Liver (tissue), 9 donors: Measurements from ENCODE around the gene PODXL2. TPM values are rescaled to one million over a fixed set of nuclear protein-coding genes. Genes with fewer than 3 reads are reported as not detected.
A peak's percentile ranks its signal among the peaks of the same experiment; 100 is the strongest.

Source experiments
- DNase-seq: peaks from one replicate; pipeline ENCODE4 v3.0.0-alpha.2; 2017; ENCODE audit warnings: low spot score
- H3K27ac ChIP-seq, 2 donors: one replicate each; pipeline ENCODE4 v1.7.0; 2013; ENCODE audit warnings: inconsistent platforms in 2 of 2, low read length in 2 of 2, control low read depth in 1 of 2, low read depth in 1 of 2, mild to moderate bottlenecking in 1 of 2
- H3K27me3 ChIP-seq, 4 donors: one replicate each; pipeline versions ENCODE4 v1.6.1 to v1.7.0; 2013; ENCODE audit warnings: low read length in 3 of 4, inconsistent platforms in 1 of 4, mild to moderate bottlenecking in 1 of 4, moderate library complexity in 1 of 4; ENCODE audit not compliant: control insufficient read depth in 4 of 4, insufficient read depth in 4 of 4
- H3K36me3 ChIP-seq, 4 donors: one replicate each; pipeline versions ENCODE4 v1.6.1 to v1.7.0; 2013; ENCODE audit warnings: low read length in 3 of 4, mild to moderate bottlenecking in 3 of 4, low read depth in 1 of 4, moderate library complexity in 1 of 4; ENCODE audit not compliant: control insufficient read depth in 4 of 4, insufficient read depth in 3 of 4
- H3K4me1 ChIP-seq, 4 donors: one replicate each; pipeline versions ENCODE4 v1.6.1 to v1.7.0; 2013; ENCODE audit warnings: low read length in 3 of 4, mild to moderate bottlenecking in 3 of 4, moderate library complexity in 1 of 4; ENCODE audit not compliant: control insufficient read depth in 4 of 4, insufficient read depth in 4 of 4
- H3K4me3 ChIP-seq, 3 donors: one replicate each; pipeline versions ENCODE4 v1.6.1 to v1.7.0; 2013; ENCODE audit warnings: low read length in 3 of 3, control low read depth in 1 of 3, low read depth in 1 of 3, mild to moderate bottlenecking in 1 of 3
- H3K9ac ChIP-seq, 2 donors: one replicate each; pipeline ENCODE4 v1.7.0; 2013; ENCODE audit warnings: low read length in 2 of 2, mild to moderate bottlenecking in 2 of 2, moderate library complexity in 2 of 2, control low read depth in 1 of 2, low read depth in 1 of 2
- H3K9me3 ChIP-seq, 4 donors: one replicate each; pipeline versions ENCODE4 v1.6.1 to v1.7.0; 2013; ENCODE audit warnings: low read length in 3 of 4; ENCODE audit not compliant: control insufficient read depth in 4 of 4
- ATF3 ChIP-seq: IDR thresholded peaks from 2 replicates; pipeline ENCODE4 v1.6.1; 2016; ENCODE audit warnings: antibody characterized with exemption
- CTCF ChIP-seq: fragments of 150-350 bp; IDR thresholded peaks from 2 replicates; pipeline ENCODE4 v1.5.1; 2017; ENCODE audit warnings: improper control_type of control experiment, low read depth, low read length; ENCODE audit not compliant: missing input control
- EGR1 ChIP-seq, 2 donors: IDR thresholded peaks; 2 replicates each; pipeline ENCODE4 v1.6.1; 2016 to 2018; ENCODE audit warnings: antibody characterized with exemption in 2 of 2, low read depth in 2 of 2
- FOXA1 ChIP-seq: IDR thresholded peaks from 2 replicates; pipeline ENCODE4 v1.6.1; 2016; ENCODE audit warnings: antibody characterized with exemption
- FOXA2 ChIP-seq: IDR thresholded peaks from 2 replicates; pipeline ENCODE4 v1.6.1; 2016; ENCODE audit warnings: antibody characterized with exemption
- GABPA ChIP-seq, 2 donors: IDR thresholded peaks in 1 of 2; conservative IDR thresholded peaks in 1 of 2; 2 replicates each; pipeline ENCODE4 v1.6.1; 2016; ENCODE audit warnings: antibody characterized with exemption in 2 of 2, mild to moderate bottlenecking in 1 of 2, moderate library complexity in 1 of 2
- HNF4A ChIP-seq, 2 donors: conservative IDR thresholded peaks; 2 replicates each; pipeline ENCODE4 v1.6.1; 2016; ENCODE audit warnings: antibody characterized with exemption in 2 of 2, mild to moderate bottlenecking in 2 of 2
- HNF4G ChIP-seq: IDR thresholded peaks from 2 replicates; pipeline ENCODE4 v1.6.1; 2016; ENCODE audit warnings: antibody characterized with exemption
- JUND ChIP-seq, 2 donors: IDR thresholded peaks; 2 replicates each; pipeline ENCODE4 v1.6.1; 2016; ENCODE audit warnings: antibody characterized with exemption in 2 of 2
- MAX ChIP-seq: IDR thresholded peaks from 2 replicates; pipeline ENCODE4 v1.6.1; 2016; ENCODE audit warnings: antibody characterized with exemption
- RAD21 ChIP-seq, 2 donors: IDR thresholded peaks; 2 replicates each; pipeline ENCODE4 v1.6.1; 2016; ENCODE audit warnings: antibody characterized with exemption in 2 of 2, mild to moderate bottlenecking in 2 of 2
- REST ChIP-seq: IDR thresholded peaks from 2 replicates; pipeline ENCODE4 v1.6.1; 2016; ENCODE audit warnings: antibody characterized with exemption, mild to moderate bottlenecking
- RXRA ChIP-seq, 2 donors: IDR thresholded peaks; 2 replicates each; pipeline ENCODE4 v1.6.1; 2017 to 2018; ENCODE audit warnings: antibody characterized with exemption in 2 of 2, mild to moderate bottlenecking in 1 of 2
- SP1 ChIP-seq: IDR thresholded peaks from 2 replicates; pipeline ENCODE4 v1.6.1; 2018; ENCODE audit warnings: antibody characterized with exemption, mild to moderate bottlenecking
- TAF1 ChIP-seq: conservative IDR thresholded peaks from 2 replicates; pipeline ENCODE4 v1.6.1; 2016; ENCODE audit warnings: antibody characterized with exemption, mild to moderate bottlenecking
- YY1 ChIP-seq: IDR thresholded peaks from 2 replicates; pipeline ENCODE4 v1.6.1; 2016; ENCODE audit warnings: antibody characterized with exemption, mild to moderate bottlenecking
- ZBTB33 ChIP-seq: IDR thresholded peaks from 2 replicates; pipeline ENCODE4 v1.6.1; 2016; ENCODE audit warnings: antibody characterized with exemption
- WGBS: extraction: QIAGEN DNeasy Blood & Tissue Kit; methylation state at CpG from one replicate; pipeline ENCODE4 v1.1.7; 2013; 5-methylcytosine and 5-hydroxymethylcytosine counted together
- polyA plus RNA-seq, 2 donors: library from polyadenylated mRNA; stranded (reverse) in 1 of 2; unstranded in 1 of 2; fragments of 200-250 nt in 1 of 2; fragments of >200 nt in 1 of 2; fragmentation: Nextera tagmentation in 1 of 2; extraction: Ambion mirVana in 1 of 2; gene quantifications; one replicate each; pipeline versions ENCODE4 v1.2.1 to v1.2.3, GENCODE V29; 2013 to 2015
- total RNA-seq, 2 donors: library from RNA; depleted of rRNA; stranded (reverse); fragments of >200 nt; gene quantifications; one replicate each; pipeline ENCODE4 v1.2.3, GENCODE V29; 2014
- donor health status: healthy.
- donor health status: healthy.
- donor health status: healthy.
- donor health status: healthy.
- donor health status: healthy.

The PODXL2 gene
- total and polyA plus RNA-seq, 4 donors = 0.47 to 1.4 (median 0.88) TPM

GRCh38 chr3:127690823-127691452, 62.0 kb downstream of the PODXL2 start:
- H3K27me3 ChIP-seq = no peaks in the 10 kb centered on the region
- H3K4me3 ChIP-seq = no peak overlapping the region
- peaks cover 3 to 20% (median 12%) of the 10 kb centered on the region in 4 donors for H3K36me3 ChIP-seq
- no peak overlapping the region for H3K9ac ChIP-seq
- peaks cover 0 to 5% (median 0%) of the 10 kb centered on the region in 4 donors for H3K4me1 ChIP-seq
- no peaks in the 10 kb centered on the region for H3K9me3 ChIP-seq
- TF ChIP-seq RAD21 (IDR thresholded peaks at IDR 0.05) = peak; percentile 59 to 78
- peak; percentile 22 for TF ChIP-seq CTCF
- TF ChIP-seq FOXA1 = no peak
- H3K27ac ChIP-seq = no peak overlapping the region
- peak; percentile 60 for DNase-seq
- WGBS = 94% methylated on average over 4 of the region's 4 CpGs

GRCh38 chr3:127691489-127691888, 62.5 kb downstream of the PODXL2 start:
- H3K27ac ChIP-seq = no peak overlapping the region
- no peaks in the 10 kb centered on the region for H3K9me3 ChIP-seq
- H3K27me3 ChIP-seq = no peaks in the 10 kb centered on the region
- H3K36me3 ChIP-seq = peaks cover 3 to 20% (median 12%) of the 10 kb centered on the region in 4 donors
- H3K4me3 ChIP-seq = no peak overlapping the region
- H3K9ac ChIP-seq = no peak overlapping the region
- WGBS = 93% methylated on average over 8 of the region's 8 CpGs
- no peak for DNase-seq
- no peak for TF ChIP-seq TAF1
- no peak for TF ChIP-seq FOXA2
- no peak for TF ChIP-seq HNF4G
- no peak for TF ChIP-seq RXRA (IDR thresholded peaks at IDR 0.05)
- TF ChIP-seq ZBTB33 = no peak
- no peak for TF ChIP-seq CTCF
- no peak for TF ChIP-seq RAD21 (IDR thresholded peaks at IDR 0.05)
- TF ChIP-seq GABPA (IDR thresholded peaks at IDR 0.05 in 1 of 2, conservative IDR thresholded peaks at IDR 0.05 in 1 of 2) = no peak
- TF ChIP-seq HNF4A (conservative IDR thresholded peaks at IDR 0.05) = no peak
- TF ChIP-seq MAX = no peak
- no peak for TF ChIP-seq JUND (IDR thresholded peaks at IDR 0.05)
- TF ChIP-seq ATF3 = no peak
- no peak for TF ChIP-seq SP1
- TF ChIP-seq EGR1 (IDR thresholded peaks at IDR 0.05; ENCODE audit: low read depth in 2 of 2) = no peak
- no peak for TF ChIP-seq YY1
- no peak for TF ChIP-seq REST
- H3K4me1 ChIP-seq = peaks cover 0 to 5% (median under 1%) of the 10 kb centered on the region in 4 donors
